Erythroblast (primary cell): Measurements from ENCODE around the gene PRKRIP1.
"Not testable (repeated sequence)": the region's sequence is repeated elsewhere in the genome, so short reads cannot be mapped to it uniquely, and the experiment has no call there.

Source experiments
- GATA1 ChIP-seq: IDR thresholded peaks from 2 replicates; pipeline ENCODE4 v1.6.1; 2011; ENCODE audit warnings: low read depth, mild to moderate bottlenecking, control low read depth, low read length, moderate library complexity
- POLR2A ChIP-seq: IDR thresholded peaks from 2 replicates; pipeline ENCODE4 v1.6.1; 2011; ENCODE audit warnings: mild to moderate bottlenecking, low read length

- TF ChIP-seq POLR2A, GATA1: not testable (repeated sequence)
Measured at GRCh38 chr7:102404862-102405188, 8.7 kb downstream of the PRKRIP1 start.
